ENCODE data around the gene PDE8B.

- TF ChIP-seq JUND (IDR thresholded peaks at IDR 0.05) (no peak), SRF (IDR thresholded peaks at IDR 0.05; ENCODE audit: low read depth) (no peak), EZH2 (IDR thresholded peaks at IDR 0.05) (no peak), CTCF (IDR thresholded peaks at IDR 0.05 in 2 of 3, conservative IDR thresholded peaks at IDR 0.05 in 1 of 3; ENCODE audit: borderline replicate concordance in 1 of 3, insufficient read depth in 1 of 3, low read depth in 2 of 3, low read length in 2 of 3) (no peak), ZNF274 (IDR thresholded peaks at IDR 0.05; ENCODE audit: low read depth, low read length) (no peak), POLR2A (IDR thresholded peaks at IDR 0.05; ENCODE audit: borderline replicate concordance, extremely low read depth, insufficient read depth, insufficient read length) (no peak)
Measured at GRCh38 chr5:77380636-77381035, 170.2 kb downstream of the PDE8B start.

Data from HCT116 (cell line).